Fibroblast of the aortic adventitia (primary cell): ENCODE measurements around the gene CFAP70. TPM values are rescaled to one million over a fixed set of nuclear protein-coding genes. Genes with fewer than 3 reads are reported as not detected.
"Not testable (repeated sequence)": the region's sequence is repeated elsewhere in the genome, so short reads cannot be mapped to it uniquely, and the experiment has no call there.

Experiments used
- DNase-seq: peaks from one replicate; pipeline ENCODE4 v3.0.0-alpha.2; 2010; ENCODE audit warnings: low read depth
- H3K4me3 ChIP-seq: 2 replicates; pipeline ENCODE4 v1.5.1; 2011; ENCODE audit warnings: low read depth, mild to moderate bottlenecking, control low read depth, low read length, moderate library complexity
- total RNA-seq: library from RNA; depleted of rRNA; stranded (reverse); fragments of >200 nt; gene quantifications from 2 replicates; pipeline ENCODE4 v1.2.3, GENCODE V29; 2012; ENCODE audit warnings: low replicate concordance
- TF ChIP-seq, protein P1 (sequence below): IDR thresholded peaks from 2 replicates; pipeline ENCODE4 v1.5.1; 2011; ENCODE audit warnings: mild to moderate bottlenecking, low read length, control low read depth, inconsistent platforms; ENCODE audit not compliant: insufficient read depth

CFAP70 gene
- total RNA-seq, 1 donor = 1.4 TPM

GRCh38 chr10:73401636-73402035 lies 43.0 kb upstream of the CFAP70 start:
- H3K4me3 ChIP-seq = no peak overlapping the region
- DNase-seq = no peak
- TF ChIP-seq, protein P1, sequence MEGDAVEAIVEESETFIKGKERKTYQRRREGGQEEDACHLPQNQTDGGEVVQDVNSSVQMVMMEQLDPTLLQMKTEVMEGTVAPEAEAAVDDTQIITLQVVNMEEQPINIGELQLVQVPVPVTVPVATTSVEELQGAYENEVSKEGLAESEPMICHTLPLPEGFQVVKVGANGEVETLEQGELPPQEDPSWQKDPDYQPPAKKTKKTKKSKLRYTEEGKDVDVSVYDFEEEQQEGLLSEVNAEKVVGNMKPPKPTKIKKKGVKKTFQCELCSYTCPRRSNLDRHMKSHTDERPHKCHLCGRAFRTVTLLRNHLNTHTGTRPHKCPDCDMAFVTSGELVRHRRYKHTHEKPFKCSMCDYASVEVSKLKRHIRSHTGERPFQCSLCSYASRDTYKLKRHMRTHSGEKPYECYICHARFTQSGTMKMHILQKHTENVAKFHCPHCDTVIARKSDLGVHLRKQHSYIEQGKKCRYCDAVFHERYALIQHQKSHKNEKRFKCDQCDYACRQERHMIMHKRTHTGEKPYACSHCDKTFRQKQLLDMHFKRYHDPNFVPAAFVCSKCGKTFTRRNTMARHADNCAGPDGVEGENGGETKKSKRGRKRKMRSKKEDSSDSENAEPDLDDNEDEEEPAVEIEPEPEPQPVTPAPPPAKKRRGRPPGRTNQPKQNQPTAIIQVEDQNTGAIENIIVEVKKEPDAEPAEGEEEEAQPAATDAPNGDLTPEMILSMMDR = no peak

DNA sequence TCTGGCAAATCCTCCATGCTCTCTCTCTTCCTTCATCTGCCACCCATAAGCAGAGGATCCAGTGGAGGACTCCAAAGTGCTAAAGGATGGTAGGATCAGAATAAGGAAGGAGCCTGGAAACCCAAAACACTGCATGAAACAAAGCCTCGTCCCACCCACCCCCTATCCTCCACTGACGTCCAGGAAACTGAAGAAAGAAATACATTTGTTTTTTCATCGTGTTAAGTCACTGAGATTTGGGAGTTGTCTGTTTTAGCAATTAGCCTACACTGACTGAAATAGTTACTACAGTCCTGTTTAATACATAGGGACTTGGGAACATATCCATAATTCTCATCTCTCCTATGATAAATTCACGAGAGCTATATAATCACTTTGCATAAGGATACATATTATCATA lies 40.4 kb upstream of the CFAP70 start:
- TF ChIP-seq, protein P1 = no peak
- H3K4me3 ChIP-seq = no peak overlapping the region
- no peak for DNase-seq

DNA sequence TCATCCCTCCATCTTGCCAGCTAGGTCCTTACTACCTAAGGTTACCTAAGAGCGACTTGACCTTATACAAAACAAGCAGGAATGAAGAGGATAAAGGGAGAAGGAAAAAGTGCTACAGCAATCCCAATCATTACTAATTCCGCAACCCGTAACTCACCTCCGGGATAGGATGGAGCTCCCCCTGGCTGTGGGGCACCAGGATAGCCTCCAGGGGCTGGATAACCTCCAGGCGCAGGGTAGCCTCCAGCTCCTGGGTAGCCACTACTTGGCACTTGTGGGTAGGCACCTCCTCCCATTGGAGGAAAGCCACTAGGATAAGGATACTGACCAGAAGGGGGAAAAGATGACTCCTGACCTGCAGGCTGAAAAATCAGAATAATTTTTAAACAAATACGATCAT lies 39.4 kb upstream of the CFAP70 start:
- TF ChIP-seq, protein P1 = no peak
- H3K4me3 ChIP-seq = no peak overlapping the region
- DNase-seq = no peak

- not testable (repeated sequence) for DNase-seq, H3K4me3 ChIP-seq
Observed at GRCh38 chr10:73394325-73394724, 35.7 kb upstream of the CFAP70 start.

- no peak overlapping the region for H3K4me3 ChIP-seq
- TF ChIP-seq, protein P1 = no peak
- no peak for DNase-seq
Observed at GRCh38 chr10:73388228-73388627, 29.6 kb upstream of the CFAP70 start.

DNA sequence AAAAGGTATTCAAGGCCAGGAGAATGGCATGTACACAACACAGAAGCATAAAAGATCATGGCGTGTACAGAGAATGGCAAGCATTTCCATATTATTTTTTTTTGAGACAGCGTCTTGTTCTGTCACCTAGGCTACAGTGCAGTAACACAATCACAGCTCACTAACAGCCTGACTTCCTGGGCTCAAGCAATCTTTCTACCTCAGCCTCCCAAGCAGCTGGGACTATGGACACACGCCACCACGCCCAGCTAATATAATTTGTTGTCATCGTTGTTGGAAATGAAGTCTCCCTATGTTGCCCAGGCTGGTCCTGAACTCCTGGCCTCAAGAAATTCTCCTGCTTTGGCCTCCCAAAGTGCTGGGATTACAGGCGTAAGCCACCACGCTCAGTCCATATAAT lies 27.9 kb upstream of the CFAP70 start:
- no peak overlapping the region for H3K4me3 ChIP-seq
- TF ChIP-seq, protein P1 = no peak
- no peak for DNase-seq

DNA sequence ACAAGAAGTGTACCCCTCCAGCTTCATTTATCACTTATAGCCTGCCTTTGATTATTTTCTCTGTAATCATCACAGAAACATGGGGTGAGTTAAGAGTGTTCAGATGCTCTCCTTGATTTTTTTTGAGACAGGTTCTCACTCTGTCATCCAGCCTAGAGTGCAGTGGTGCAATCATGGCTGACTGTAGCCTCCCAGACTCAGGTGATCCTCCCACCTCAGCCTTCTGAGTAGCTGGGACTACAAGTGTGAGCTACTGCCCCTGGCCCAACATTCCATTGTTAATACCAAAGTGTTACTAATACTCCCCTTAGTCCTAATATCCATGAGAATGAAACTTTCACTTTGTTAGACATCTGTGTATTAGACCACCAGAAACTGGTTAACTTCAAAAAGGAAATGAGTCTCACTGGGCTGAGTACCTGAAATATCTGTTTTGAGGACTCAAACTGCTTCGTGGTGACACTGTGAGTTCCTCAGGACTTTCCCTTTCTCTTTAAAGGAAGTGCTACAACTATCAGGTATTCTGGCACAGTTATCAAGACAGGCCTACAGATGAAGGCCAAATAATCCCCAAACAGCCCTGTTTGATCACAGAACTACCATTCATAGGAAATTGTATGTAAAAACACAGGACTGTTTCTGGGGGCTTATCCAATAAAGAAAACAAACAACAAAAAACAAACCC lies 20.5 kb upstream of the CFAP70 start:
- TF ChIP-seq, protein P1 = no peak
- no peak for DNase-seq
- H3K4me3 ChIP-seq = no peak overlapping the region
